Panc1 (cell line): ENCODE results near the gene MTSS2. TPM values are rescaled to one million over a fixed set of nuclear protein-coding genes. Genes with fewer than 3 reads are reported as not detected.

Experiments used
- ATAC-seq: fragments of 200-7000 bp; cut with Tn5 transposase; 2 replicates; pipeline ENCODE4 v1.9.1; 2020; ENCODE audit warnings: mild to moderate bottlenecking, moderate library complexity
- BruUV-seq: library from RNA; stranded (reverse); fragments of 400-500 nt; replicated peaks from 2 replicates; lab custom pipeline; 2021; lab: Mats Ljungman, UMichigan
- CTCF ChIA-PET: fragments of 300-600 bp; sonication (Branson Sonifier 250); formaldehyde crosslinking; loops from one replicate; lab custom pipeline; 2022; ENCODE audit warnings: antibody characterized with exemption; lab: Charles Lee
- POLR2A ChIA-PET: fragments of 300-600 bp; sonication (Branson Sonifier 250); formaldehyde crosslinking; loops from one replicate; lab custom pipeline; 2022; ENCODE audit warnings: antibody characterized with exemption; lab: Charles Lee
- DNase-seq: peaks from one replicate; pipeline ENCODE4 v3.0.0-alpha.2; 2010; ENCODE audit warnings: low read depth, low spot score
- H3K27ac ChIP-seq: 2 replicates; pipeline ENCODE4 v1.5.1; 2011; ENCODE audit warnings: mild to moderate bottlenecking, low read length, inconsistent platforms
- H3K27me3 ChIP-seq: fragments of 200-500 bp; sonication (Bioruptor generic); 2 replicates; pipeline ENCODE4 v1.6.0; 2014; ENCODE audit warnings: low read length, inconsistent platforms; ENCODE audit not compliant: control insufficient read depth, insufficient read depth
- H3K36me3 ChIP-seq: fragments of 200-500 bp; sonication (Bioruptor generic); 2 replicates; pipeline ENCODE4 v1.5.1; 2014; ENCODE audit warnings: inconsistent platforms, mild to moderate bottlenecking, low read length, moderate library complexity; ENCODE audit not compliant: control insufficient read depth, insufficient read depth
- H3K4me1 ChIP-seq: 2 replicates; pipeline ENCODE4 v1.5.1; 2011; ENCODE audit warnings: inconsistent platforms, mild to moderate bottlenecking, low read length, moderate library complexity; ENCODE audit not compliant: control insufficient read depth, insufficient read depth
- H3K4me3 ChIP-seq, 2 experiments: 2 replicates each; pipeline ENCODE4 v1.5.1; 2011 to 2012; ENCODE audit warnings: low read depth in 2 of 2, low read length in 2 of 2, mild to moderate bottlenecking in 2 of 2, inconsistent platforms in 1 of 2, moderate library complexity in 1 of 2
- H3K9me3 ChIP-seq: fragments of 200-500 bp; sonication (Bioruptor generic); 2 replicates; pipeline ENCODE4 v1.5.1; 2014; ENCODE audit warnings: low read depth, mild to moderate bottlenecking, inconsistent platforms, low read length, moderate library complexity; ENCODE audit not compliant: control insufficient read depth, insufficient read depth
- CTCF ChIP-seq: fragments of 450-650 bp; IDR thresholded peaks from 2 replicates; pipeline ENCODE4 v1.5.1; 2017; ENCODE audit warnings: mild to moderate bottlenecking
- POLR2AphosphoS5 ChIP-seq: IDR thresholded peaks from 2 replicates; pipeline ENCODE4 v1.6.1; 2012; ENCODE audit warnings: mild to moderate bottlenecking, low read depth, low read length, moderate library complexity
- REST ChIP-seq, 2 experiments: IDR thresholded peaks; 2 replicates each; pipeline ENCODE4 v1.6.1; 2011 to 2012; ENCODE audit warnings: low read depth in 2 of 2, control low read depth in 1 of 2, low read length in 1 of 2, mild to moderate bottlenecking in 1 of 2, moderate library complexity in 1 of 2; ENCODE audit not compliant: insufficient read depth in 1 of 2
- SIN3A ChIP-seq: IDR thresholded peaks from 2 replicates; pipeline ENCODE4 v1.6.1; 2012; ENCODE audit warnings: low read depth, mild to moderate bottlenecking, low read length, moderate library complexity, borderline replicate concordance; ENCODE audit not compliant: insufficient read depth
- TCF7L2 ChIP-seq: IDR thresholded peaks from 2 replicates; pipeline ENCODE4 v1.6.1; 2011; ENCODE audit warnings: mild to moderate bottlenecking, low read depth, low read length, inconsistent platforms
- in situ Hi-C: cut with HindIII; loops from 2 replicates; pipeline ENCODE4 v1.10.0; 2016; ENCODE audit warnings: low sequenced_read_pairs, low pct_unique_long_range_greater_than_20kb
- intact Hi-C: fragments of 100-400 bp; cut with micrococcal nuclease; formaldehyde crosslinking; loops from one replicate; pipeline ENCODE4 v1.10.0; 2022; ENCODE audit not compliant: unreplicated experiment
- total RNA-seq: library from RNA; stranded (reverse); gene quantifications from one replicate; pipeline ENCODE4 v1.2.1, GENCODE V29; 2021; ENCODE audit not compliant: unreplicated experiment

MTSS2 gene
- total RNA-seq, 1 experiment from 2014 or later, result 55.7 TPM

GRCh38 chr16:70720425-70721201 lies 34.8 kb upstream of the MTSS2 start:
- H3K27me3 ChIP-seq, result no peaks in the 10 kb centered on the region
- no peak overlapping the region for H3K27ac ChIP-seq
- no peaks in the 10 kb centered on the region; the same call in 1 of the 2 replicates for H3K4me1 ChIP-seq
- H3K9me3 ChIP-seq, result no peaks in the 10 kb centered on the region
- intact Hi-C loops, result no loop called here
- H3K36me3 ChIP-seq, result no peaks in the 10 kb centered on the region
- CTCF ChIA-PET, result no interaction called here
- no peak for TF ChIP-seq REST (IDR thresholded peaks at IDR 0.05; ENCODE audit: insufficient read depth in 1 of 2, low read depth in 2 of 2, low read length in 1 of 2)
- no peak for ATAC-seq
- no peak for DNase-seq
- no peak overlapping the region for H3K4me3 ChIP-seq
- in situ Hi-C loops, result no loop called here
- BruUV-seq, result no TSS peak
- POLR2A ChIA-PET, result no interaction called here

- intact Hi-C loops, result no loop called here
- BruUV-seq, result no TSS peak
- no peak for DNase-seq
These were observed 31.2 kb upstream of the MTSS2 start for GRCh38 chr16:70717065-70717464.

More at GRCh38 chr16:70717065-70717464, 31.2 kb upstream of the MTSS2 start:
- Histone ChIP-seq H3K9me3 (no peaks in the 10 kb centered on the region), H3K4me1 (no peaks in the 10 kb centered on the region; the same call in 1 of the 2 replicates), H3K4me3 (no peak overlapping the region), H3K27me3 (no peaks in the 10 kb centered on the region), H3K36me3 (no peaks in the 10 kb centered on the region), H3K27ac (no peak overlapping the region)
- in situ Hi-C loops, result no loop called here
- ATAC-seq, result no peak
- CTCF ChIA-PET, result no interaction called here
- TF ChIP-seq POLR2AphosphoS5 (no peak), REST (IDR thresholded peaks at IDR 0.05; ENCODE audit: insufficient read depth in 1 of 2, low read depth in 2 of 2, low read length in 1 of 2) (no peak), TCF7L2 (no peak), CTCF (no peak), SIN3A (no peak)
- POLR2A ChIA-PET, result no interaction called here
